ENCODE measurements around the gene ABCC1.

Gene ABCC1

DNA sequence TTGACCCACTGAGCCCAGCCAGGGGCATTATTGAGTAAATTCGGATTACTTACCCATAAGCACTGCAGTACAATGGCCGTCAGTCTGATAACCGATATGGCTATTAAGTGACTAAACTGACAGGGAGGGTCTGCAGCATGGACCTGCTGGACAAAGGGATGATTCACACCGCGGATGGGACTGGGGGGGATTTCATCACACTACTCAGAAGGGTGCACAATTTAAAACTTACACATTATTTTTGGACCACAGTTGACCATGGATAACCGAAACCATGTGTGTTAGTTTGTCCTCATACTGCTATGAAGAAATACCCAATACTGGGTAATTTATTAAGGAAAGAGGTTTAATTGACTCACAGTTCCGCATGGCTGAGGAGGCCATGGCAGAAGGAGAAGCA, 167.4 kb downstream of the ABCC1 start:
- DNase-seq = no peak

- DNase-seq = peak; percentile 35
These were observed 168.9 kb downstream of the ABCC1 start for GRCh38 chr16:16118337-16118736.

DNA sequence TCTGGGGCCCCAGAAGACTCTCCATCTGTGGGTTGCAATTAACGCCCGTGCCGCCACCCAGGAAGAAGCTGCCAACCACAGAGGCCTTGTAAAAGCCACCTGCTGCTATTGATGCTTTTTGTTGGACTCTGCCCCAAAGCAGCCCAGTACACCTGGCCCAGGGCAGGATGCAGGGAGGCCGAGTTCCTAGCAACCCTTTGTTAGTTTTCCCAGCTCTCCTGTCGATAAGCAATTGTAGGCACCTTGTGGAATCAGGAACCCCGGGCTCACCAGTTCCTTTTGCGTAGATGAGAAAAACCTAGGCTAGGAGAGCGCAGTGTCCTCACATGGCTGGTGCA, 170.6 kb downstream of the ABCC1 start:
- no peak for DNase-seq

- no peak for DNase-seq
These were observed 171.2 kb downstream of the ABCC1 start for GRCh38 chr16:16120382-16121184.

DNA sequence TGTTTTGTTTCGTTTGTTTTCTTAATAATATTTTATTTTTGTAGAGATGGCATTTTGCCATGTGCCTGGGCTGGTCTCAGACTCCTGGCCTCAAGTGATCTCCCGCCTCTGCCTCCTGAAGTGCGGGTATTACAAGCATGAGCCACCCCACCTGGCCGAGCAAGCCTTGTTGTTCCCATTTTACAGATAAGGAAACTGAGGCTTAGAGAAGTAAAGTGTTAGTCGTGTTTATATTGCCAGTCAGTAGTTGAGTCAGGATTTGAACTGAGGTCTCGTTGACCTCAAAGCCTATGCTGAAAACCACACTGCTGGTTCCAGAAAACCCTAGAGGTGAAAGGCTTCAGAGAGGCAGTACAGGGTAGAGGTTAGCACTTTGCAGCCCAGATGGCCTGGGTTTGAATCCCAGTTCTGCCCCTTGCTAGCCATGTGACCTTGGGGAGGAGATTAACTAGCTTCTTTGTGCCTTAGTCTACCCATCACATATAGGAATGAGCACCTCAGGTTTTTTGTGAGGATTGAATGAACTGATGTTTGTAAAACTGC, 171.8 kb downstream of the ABCC1 start:
- no peak for DNase-seq

DNA sequence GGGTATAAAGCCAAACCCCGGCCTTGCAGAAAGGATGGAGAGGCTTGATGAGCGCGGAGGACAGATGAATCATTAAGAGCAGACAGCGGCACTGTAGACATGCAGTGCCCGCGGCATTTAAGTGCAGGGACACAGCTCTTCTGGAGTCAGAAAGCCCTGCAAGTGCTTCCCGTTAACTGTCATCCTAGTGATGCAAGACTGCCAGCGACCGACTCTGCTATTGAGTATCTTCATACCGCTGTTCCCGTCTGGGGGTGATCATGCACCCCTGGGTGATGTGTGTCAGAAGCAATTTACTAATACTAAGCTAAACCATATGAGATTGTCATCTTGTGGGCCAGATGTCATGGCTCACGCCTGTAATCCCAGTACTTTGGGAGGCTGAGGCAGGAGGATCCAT, 172.8 kb downstream of the ABCC1 start:
- DNase-seq = no peak

DNA sequence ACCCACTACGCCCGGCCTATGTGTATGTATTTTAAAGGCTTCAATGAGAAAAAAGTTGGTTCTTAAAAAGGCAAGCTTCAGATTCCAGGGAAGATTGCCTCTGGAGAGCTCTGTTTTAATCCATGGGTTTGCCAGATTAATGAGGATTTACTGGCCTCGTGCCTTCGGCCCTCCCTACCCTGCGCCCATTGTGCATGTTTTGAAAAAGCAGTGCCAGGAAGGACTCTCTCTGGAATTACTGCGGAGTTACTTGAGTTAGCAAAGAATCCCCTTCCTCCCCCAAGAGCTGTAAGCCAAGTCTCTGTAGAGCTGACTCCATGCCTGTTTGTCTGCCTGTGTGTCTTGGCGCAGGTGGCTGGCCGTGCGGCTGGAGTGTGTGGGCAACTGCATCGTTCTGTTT, 175.0 kb downstream of the ABCC1 start:
- DNase-seq = peak; percentile 16

- no peak for DNase-seq
These were observed 175.6 kb downstream of the ABCC1 start for GRCh38 chr16:16124974-16125373.

DNA sequence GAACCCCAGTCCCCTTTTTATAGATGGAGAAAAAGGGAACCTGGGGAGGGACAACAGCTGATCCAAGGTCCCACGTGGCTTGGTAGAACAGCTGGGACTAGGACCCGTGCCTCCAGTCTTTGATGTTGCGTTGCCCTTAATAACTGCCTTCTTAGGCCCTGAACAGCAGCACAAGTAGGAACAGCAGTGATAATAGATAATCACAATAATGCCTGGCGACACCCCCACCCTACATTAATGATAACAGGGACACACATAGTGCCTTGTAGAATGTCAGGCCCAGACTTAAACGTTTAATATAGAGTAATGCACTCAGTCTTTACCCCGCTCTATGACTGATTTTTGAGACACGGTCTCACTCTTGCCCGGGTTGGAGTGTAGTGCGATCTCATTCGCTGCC, 177.5 kb downstream of the ABCC1 start:
- DNase-seq = no peak

DNA sequence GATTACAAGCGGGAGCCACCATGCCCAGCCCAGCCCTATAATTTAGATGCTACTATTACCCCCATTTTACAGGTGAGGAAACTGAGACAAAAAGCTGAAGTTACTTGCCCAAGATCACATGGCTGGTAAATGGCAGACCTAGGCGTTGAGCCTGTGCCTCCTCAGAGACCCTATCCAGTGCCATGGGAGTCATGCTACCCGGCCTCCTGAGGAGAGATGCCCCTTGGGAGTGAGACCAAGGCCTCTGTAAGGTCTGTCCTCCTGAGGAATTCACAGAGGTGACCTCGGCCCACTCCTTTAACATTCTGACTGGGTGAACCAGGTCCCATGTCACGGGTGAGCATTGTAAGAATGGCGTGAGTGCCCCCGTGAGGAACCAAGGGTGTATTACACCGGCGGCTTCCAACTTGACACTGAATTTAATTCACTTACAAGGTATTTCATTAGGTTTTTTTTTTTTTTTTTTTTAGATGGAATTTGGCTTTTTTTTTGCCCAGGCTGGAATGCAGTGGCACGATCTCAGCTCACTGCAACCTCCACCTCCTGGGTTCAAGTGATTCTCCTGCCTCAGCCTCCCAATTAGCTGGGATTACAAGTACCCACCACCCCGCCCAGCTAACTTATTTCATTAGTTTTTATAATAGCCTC, 178.2 kb downstream of the ABCC1 start:
- peak; percentile 85 for DNase-seq

GRCh38 chr16:16131204-16131603, 181.8 kb downstream of the ABCC1 start:
- no peak for DNase-seq

DNA sequence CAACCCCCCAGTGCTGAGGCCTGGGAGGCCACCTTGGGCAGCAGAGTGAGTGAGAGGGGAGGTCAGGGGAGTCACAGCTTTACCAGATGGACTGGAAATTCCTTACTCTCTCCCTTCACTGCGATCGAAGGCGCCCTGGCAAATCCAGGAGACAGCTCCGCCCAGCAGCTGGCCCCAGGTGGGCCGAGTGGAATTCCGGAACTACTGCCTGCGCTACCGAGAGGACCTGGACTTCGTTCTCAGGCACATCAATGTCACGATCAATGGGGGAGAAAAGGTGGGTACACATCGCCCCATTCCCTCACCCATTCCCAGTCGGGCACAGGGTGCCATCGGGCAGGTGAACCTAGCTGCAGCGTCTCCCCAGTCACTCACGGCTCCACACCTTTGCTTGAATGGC, 182.2 kb downstream of the ABCC1 start:
- DNase-seq = no peak

GRCh38 chr16:16133943-16134604, 184.7 kb downstream of the ABCC1 start:
- DNase-seq = no peak

- no peak for DNase-seq
These were observed 187.2 kb downstream of the ABCC1 start for GRCh38 chr16:16136588-16136987.

GRCh38 chr16:16137110-16137509, 187.7 kb downstream of the ABCC1 start:
- DNase-seq = no peak

DNA sequence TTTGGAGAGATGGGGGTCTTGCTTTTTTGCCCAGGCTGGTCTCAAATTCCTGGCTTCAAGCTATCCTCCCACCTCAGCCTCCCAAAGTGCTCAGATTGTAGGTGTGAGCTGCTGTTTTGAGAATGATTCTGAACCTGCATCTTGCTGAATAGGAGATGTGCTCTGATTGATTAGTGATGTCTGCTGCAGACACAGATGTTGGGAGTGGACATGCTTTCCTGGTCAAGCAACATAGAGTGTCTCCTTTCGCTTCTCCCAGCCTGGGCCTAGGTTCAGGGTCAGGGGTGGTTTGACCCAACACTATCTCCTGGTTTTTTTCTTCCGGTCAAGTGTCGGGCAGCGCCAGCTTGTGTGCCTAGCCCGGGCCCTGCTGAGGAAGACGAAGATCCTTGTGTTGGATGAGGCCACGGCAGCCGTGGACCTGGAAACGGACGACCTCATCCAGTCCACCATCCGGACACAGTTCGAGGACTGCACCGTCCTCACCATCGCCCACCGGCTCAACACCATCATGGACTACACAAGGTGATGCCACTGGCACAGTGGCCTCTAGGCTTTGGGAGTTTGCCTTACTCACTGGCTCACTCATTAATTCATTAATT, 188.7 kb downstream of the ABCC1 start:
- no peak for DNase-seq

DNA sequence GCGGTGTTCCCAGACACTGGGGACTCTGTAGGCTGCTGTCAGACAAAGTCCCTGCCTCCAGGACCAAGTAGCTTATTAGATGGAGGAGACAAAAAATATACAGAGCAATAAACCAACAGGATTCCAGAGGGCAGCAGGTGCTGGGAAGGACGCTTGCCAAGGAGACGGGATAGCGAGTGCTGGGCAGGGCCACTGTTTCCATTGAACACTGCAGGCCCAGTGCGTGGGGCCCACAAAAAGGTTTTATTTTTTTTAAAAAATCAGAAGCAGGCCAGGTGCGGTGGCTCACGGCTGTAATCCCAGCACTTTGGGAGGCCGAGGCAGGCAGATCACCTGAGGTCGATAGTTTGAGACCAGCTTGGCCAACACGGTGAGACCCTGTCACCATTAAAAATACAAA, 189.6 kb downstream of the ABCC1 start:
- DNase-seq = no peak

- no peak for DNase-seq
These were observed 190.4 kb downstream of the ABCC1 start for GRCh38 chr16:16139806-16140205.

DNA sequence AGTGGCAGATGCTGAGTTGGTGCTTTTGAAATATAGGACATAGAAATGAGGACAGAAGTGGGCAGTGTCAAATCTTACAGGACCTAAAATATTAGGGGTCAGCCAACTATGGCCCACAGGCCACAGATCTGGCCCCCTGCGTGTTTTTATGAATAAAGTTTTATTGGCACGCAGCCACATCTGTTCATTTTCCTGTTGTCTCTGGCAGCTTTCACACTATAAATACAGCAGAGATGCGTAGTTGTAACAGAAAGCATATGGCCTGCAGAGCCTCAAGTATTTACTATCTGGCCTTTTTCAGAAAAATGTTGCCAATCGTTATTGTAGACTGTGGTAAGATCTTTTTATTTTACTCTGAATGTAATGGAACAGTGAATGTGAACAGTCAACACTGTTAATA, 191.1 kb downstream of the ABCC1 start:
- DNase-seq = no peak

DNA sequence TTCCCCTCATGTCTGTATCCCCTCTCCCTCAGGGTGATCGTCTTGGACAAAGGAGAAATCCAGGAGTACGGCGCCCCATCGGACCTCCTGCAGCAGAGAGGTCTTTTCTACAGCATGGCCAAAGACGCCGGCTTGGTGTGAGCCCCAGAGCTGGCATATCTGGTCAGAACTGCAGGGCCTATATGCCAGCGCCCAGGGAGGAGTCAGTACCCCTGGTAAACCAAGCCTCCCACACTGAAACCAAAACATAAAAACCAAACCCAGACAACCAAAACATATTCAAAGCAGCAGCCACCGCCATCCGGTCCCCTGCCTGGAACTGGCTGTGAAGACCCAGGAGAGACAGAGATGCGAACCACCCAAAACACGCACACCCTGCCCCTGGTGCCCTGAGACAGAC, 191.7 kb downstream of the ABCC1 start:
- no peak for DNase-seq

GRCh38 chr16:16141784-16142396, 192.5 kb downstream of the ABCC1 start:
- no peak for DNase-seq

DNA sequence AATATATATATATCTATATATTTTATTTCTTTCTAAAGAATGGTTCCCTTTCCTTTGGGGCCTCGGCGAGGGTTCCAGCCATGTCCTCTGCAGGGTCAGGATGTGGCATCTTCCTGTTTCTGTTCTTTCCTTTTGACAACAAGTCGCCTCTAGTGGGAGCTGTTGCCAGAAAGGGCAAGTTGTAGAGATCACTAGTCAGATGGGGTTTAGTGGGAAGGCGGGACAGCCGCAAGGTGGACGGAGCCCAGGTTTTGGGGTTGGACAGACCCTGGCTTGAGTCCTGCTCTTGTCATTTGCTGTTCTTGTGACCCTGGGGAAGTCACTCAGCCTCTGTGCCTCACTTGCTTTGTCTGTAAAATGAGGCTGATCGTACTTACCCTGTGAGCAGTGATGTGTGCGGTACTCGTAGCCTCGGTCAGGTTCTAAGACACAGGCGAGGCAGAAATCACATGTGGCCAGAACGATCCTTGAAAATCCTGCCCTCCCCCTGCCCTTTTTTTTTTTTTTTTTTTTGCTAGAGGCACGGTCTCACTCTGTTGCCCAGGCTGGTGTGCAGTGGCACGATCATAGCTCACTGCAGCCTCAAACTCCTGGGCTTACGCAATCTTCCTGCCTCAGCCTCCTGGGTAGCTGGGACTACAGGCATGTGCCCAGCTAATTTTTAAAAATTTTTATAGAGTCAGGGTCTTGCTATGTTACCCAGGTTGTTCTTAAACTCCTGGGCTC, 193.8 kb downstream of the ABCC1 start:
- DNase-seq = no peak

Data from eye (tissue), 1 donor.